ENCODE results near the gene GAREM2.

The GAREM2 gene

DNA sequence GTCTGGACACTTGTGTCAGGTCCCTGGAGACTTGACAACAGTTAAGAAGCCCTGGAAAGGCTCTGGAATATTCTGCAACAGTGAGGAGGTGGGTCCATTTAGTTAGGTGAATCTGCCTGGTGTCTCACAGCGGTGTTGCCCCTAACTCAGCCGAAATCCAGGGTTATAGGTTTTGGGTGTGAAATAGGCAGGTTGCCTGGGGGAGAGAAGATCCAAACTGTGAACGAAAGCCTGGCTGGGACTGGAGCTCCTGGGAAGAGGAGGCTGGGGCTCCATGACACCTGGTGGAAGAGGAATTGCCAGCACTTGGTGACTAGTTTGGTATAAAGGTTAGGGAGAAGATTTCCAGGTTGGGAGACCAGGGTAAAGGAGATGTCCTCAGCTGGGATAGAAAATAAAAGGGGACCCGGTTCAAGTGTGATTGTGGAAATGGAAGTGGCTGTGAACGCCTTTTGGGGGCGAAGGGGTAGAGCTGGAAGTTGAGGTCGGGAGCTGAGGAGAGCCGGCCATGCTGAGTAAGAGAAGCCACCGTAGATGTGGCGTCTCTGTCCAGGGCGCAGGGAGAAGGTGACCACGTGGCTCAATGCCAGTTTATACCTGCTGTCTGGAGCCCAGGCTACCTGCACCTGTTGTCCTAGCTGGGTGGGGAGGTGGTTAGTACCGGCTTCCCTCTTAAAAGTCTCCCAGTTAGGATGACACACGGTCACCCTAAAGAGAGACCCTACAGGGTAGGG lies 3.0 kb upstream of the GAREM2 start:
- no peak for DNase-seq

- no peak for DNase-seq
Measured at GRCh38 chr2:26170795-26171194, 2.1 kb upstream of the GAREM2 start.

DNA sequence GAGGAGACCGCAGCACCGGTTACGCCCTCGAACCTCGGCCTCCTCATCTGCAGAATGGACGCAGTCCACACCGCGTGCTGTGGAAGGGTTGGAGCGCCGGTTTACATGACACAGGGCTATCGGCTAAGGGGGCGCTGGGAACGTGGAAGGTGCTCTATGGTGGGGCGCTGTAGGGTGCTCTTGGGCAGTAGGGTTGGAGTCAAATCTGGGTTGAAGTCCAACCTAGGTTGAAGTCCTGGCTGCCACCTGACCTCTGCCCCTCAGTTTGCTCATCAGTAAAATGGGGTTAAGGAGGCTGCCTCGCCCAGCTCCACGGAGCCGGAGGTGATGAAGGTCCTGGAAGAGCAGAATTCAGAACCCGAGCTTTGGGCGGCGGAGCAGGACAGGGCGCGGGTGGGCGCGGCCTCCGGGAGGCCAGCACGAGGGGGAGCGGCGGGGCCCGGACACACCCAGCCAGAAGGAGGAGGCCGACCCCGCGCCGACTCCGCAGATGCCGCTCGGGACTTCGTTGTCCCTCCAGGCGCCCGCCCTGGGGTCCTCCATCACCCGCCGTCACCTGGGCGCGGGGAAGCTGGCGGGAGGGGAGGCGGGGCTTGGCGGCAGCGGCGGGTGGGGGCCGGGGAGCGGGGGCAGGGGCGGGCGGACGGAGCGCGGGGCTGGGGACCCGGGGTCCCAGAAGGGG lies 558 bp upstream of the GAREM2 start:
- no peak for DNase-seq

DNA sequence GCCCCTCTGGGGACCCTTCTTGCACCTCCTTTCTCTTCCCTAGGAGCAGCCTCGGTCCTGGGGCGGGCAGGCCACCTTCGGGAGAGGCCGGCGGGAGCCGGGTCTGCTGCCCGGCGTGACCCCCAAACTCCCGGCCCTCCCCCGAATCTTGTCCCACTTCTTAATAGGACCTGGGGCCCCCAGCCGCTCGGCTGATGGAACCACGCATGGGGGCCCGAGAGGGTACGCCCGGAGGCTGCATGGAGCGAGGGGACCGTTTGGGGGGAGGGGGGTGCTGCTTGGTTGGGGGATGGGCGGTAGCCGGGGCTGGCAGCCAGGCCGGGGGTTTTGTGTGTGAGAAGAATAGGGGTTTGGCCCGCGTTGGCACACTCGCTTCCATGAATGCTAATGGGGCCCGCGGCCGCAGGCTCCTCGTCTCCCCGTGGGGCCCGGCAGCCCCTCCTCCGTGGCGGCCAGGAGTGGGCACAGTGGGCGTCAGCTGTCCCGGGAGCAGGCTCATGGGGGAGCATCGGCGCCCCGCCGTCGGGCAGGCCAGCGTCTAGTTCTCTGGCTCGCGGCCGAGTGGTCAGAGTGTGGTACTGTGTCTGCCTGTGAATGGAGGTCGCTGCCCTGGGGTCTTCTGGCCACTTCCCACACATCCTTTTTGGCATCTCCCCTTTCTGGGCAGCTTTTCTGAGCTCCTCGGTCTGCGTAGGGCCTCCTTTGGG lies 1.0 kb downstream of the GAREM2 start:
- no peak for DNase-seq

- DNase-seq: no peak
Measured at GRCh38 chr2:26174691-26175465, 2.0 kb downstream of the GAREM2 start.

- no peak for DNase-seq
Measured at GRCh38 chr2:26175466-26176278, 2.8 kb downstream of the GAREM2 start.

DNA sequence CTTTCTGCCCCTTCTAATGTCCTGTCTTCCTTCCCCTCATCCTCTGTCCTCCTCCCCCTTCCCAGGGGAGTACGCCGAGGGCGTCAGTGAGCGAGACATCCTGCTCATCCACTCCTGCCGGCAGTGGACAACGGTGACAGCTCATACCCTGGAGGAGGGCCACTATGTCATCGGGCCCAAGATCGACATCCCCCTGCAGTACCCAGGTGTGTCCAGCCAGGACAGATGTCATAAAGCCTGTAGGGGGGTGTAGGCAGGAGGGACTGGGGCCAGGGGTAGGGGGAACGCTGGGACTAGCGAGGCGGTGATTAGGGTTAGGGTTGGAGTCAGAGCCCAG lies 3.4 kb downstream of the GAREM2 start:
- DNase-seq: no peak

DNA sequence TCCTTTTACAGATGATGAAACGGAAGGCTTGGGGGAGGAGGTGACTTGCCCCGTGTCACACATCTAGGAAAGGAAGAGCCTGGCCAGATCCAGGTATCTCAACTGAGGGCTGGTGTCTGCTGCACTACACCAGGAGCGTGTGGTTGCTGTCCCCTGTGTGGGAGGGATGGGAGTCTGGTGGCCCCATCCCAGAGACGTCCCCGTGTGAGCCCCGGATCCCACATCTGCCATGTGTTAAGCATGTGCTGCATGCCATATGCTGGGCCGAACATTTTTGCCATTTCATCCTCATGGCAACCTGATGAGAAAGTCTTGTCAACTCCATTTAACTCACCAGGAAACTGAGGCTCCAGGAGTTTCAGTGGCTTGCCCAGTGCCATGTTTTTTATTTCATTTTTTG lies 4.2 kb downstream of the GAREM2 start:
- no peak for DNase-seq

DNA sequence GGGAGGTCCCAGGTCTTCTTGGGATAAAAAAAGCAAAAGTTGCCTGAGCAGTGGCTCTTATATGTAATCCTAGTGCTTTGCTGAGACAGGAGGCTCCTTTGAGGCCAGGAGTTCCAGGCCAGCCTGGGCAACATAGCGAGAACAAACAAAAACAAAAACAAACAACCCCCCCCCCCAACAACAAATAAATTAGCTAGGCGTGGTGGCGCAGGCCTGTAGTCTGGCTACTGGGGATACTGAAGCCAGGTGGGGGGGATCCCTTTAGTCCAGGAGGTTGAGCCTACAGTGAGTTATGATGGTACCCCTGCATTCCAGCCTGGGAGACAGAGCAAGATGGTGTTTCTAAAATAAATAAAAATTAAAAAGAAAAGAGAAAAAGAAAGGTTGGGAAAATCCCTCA lies 5.4 kb downstream of the GAREM2 start:
- no peak for DNase-seq

DNA sequence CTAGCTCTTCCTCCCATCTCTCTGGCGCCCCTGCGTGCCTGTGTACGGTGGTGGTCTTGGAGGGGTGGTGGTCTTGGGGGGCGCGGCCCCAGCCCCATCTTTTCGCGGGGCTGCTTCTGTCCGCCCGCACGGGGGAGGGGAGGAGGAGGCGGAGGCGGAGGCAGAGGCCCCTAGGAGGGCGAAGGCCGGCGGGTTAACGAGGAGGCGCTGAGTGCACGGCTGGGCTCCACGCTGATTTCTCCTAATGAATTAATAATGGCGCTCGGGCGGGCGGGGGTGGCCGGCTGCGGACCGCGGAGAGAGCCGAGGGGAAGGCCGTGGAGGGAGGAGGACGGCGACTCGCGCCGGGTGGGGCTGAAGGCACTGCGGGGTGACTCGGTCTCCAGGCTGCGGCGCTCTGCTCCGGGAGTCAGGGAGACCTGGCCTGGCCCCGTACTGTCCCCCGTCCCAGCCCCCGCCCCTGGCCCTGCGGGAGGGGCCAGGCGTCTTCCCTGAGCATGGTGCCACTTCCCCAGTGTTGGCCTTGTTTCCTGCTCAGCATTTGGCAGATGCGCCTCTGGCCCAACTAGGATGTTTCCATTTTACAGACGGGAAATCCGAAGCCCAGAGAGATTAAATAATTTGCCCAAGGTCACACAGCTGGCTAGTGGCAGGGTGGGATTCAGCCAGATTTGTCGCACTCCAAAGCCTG lies 6.0 kb downstream of the GAREM2 start:
- peak; percentile 31 for DNase-seq

GRCh38 chr2:26179446-26179913 lies 6.6 kb downstream of the GAREM2 start:
- no peak for DNase-seq

DNA sequence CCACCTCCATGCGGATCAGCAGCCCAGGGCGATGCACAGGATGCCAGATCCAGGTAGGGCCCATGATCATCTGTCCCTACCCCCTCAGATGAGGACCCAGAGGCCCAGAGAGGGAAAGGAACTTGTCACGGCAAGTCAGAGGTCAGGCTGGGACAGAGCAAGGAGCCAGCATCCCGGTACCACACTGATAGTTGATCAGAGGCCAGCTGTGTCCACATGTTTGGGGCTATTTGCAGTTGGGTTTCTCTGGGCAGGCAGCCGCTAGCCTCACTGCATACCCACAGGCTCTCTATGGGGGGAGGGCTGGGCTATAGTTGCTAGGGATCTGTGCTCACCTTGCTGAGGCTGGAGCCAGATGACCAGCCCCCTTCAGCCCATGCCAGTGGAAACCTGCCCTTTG lies 9.6 kb downstream of the GAREM2 start:
- no peak for DNase-seq

GRCh38 chr2:26182887-26183630 lies 10.2 kb downstream of the GAREM2 start:
- DNase-seq: no peak

- DNase-seq: no peak
Measured at GRCh38 chr2:26184121-26184520, 11.2 kb downstream of the GAREM2 start.

- peak; percentile 41 for DNase-seq
Measured at GRCh38 chr2:26184555-26185303, 11.8 kb downstream of the GAREM2 start.

GRCh38 chr2:26185304-26185928 lies 12.5 kb downstream of the GAREM2 start:
- no peak for DNase-seq

GRCh38 chr2:26185954-26186770 lies 13.3 kb downstream of the GAREM2 start:
- no peak for DNase-seq

GRCh38 chr2:26187114-26187513 lies 14.2 kb downstream of the GAREM2 start:
- no peak for DNase-seq
